H1 (cell line): ENCODE results near the gene MYRIP. TPM values are rescaled to one million over a fixed set of nuclear protein-coding genes. Genes with fewer than 3 reads are reported as not detected.

Experiments used
- CHD1 ChIP-seq: IDR thresholded peaks from 2 replicates; pipeline ENCODE4 v1.6.1; 2012; ENCODE audit warnings: low read depth, low read length, improper control_type of control experiment
- NRF1 ChIP-seq: IDR thresholded peaks from 2 replicates; pipeline ENCODE4 v1.6.1; 2011; ENCODE audit warnings: mild to moderate bottlenecking, low read depth, low read length, improper control_type of control experiment
- SAP30 ChIP-seq: fragments of 300-600 bp; sonication (generic); IDR thresholded peaks from 2 replicates; pipeline ENCODE4 v1.7.1; 2012; ENCODE audit warnings: low read length, moderate library complexity, mild to moderate bottlenecking, inconsistent platforms; ENCODE audit not compliant: insufficient read depth, insufficient replicate concordance
- polyA plus RNA-seq, 7 experiments: library from polyadenylated mRNA; depleted of rRNA in 3 of 7; stranded (reverse) in 5 of 7; unstranded in 2 of 7; fragments of >200 nt in 5 of 7; fragments of 200-250 nt in 2 of 7; gene quantifications; 1 replicate in 5 of 7; 2 replicates in 1 of 7; 4 replicates in 1 of 7; pipeline versions ENCODE4 v1.2.1 to v1.2.3, GENCODE V29; 2011 to 2013; ENCODE audit warnings: missing spikeins in 2 of 7, mixed read lengths in 2 of 7
- total RNA-seq: library from RNA; stranded (reverse); fragmentation: NEBNext Ultra II Directional; extraction: Animal tissue kit (Norgen Biotek cat#: 25700); gene quantifications from 2 replicates; pipeline ENCODE4 v1.2.1, GENCODE V29; 2021

Gene MYRIP
- total and polyA plus RNA-seq, 2 of the 8 experiments (the other 6 are each of a cell fraction or from before 2014, with no cell fraction given), result 0.54 to 4.3 TPM

GRCh38 chr3:40294434-40294833 is 485.0 kb downstream of the MYRIP start (continued):
- TF ChIP-seq SAP30 (no peak), NRF1 (no peak), CHD1 (no peak)
- TF ChIP-seq, all 59 proteins: peak for 0
